Measurements from ENCODE around the gene CELSR1.
"Not testable (repeated sequence)": the region's sequence is repeated elsewhere in the genome, so short reads cannot be mapped to it uniquely, and the experiment has no call there.

The CELSR1 gene

DNA sequence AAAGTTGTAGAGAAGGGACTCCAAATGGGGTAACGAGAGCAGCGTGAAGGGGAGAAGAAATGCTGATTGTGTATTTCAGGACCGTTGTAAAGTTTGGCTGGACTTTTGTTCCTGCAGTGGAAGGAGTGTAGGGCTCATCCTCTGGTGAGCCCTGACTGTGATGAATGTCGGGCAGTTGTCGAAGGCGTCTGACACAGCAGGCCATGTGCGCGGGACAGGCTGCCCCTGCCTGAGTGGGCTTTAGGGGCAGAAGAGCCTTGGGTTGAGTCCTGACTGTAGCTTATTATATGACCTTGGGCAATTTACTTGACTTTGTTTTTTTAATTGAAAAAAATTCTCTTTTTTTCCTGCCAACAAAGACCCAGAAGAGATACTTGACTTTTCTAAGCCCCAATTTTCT lies 198.8 kb downstream of the CELSR1 start:
- DNase-seq: no peak

DNA sequence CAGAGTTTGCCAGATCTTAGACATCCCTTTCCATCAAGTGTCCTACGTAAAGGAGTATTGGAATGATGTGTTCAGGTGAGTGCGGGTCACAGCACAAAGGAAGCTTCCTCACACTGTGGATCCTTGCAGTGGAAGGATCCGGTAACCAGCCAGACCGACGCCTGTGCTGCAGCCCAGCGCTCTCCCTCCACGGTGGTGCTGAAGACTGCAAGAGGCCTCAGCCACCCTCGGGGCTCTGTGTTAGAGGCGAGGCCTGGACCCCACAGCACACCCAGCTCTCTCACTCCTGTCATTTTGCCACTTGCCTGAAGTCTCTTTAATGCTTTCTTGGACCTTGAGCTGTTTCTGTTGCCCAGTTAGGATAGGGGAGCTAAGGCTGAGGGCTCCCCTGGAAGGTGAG lies 199.6 kb downstream of the CELSR1 start:
- no peak for DNase-seq

GRCh38 chr22:46336119-46337078 lies 201.0 kb downstream of the CELSR1 start:
- DNase-seq: no peak

GRCh38 chr22:46335201-46336118 lies 202.0 kb downstream of the CELSR1 start, which contains the start of gene TRMU:
Gene TRMU, plus strand, starts transcription at chr22:46335714. Its CDS starts 51 bp downstream, at chr22:46335765.
- DNase-seq: peak; percentile 52

DNA sequence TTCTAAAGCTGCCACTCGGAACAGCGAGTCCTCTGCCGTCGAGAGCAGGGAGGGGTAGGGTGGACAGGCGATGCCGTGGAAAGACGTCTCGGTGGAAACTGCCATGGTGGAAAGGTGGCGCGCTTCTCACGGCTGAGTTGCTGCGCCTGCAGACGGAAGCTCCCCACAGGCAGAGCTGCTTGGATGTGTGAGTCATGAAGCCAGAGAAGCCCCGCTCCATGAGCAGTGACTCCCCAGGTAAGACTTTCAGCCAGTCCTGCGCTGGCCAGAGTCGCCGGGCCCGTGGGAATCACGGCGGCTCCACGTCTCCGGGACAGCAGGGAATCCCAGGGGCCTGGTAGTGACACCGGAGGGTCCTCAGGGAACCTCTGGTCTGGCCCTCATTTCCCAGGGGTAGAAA lies 205.9 kb downstream of the CELSR1 start:
- DNase-seq: no peak

- no peak for DNase-seq
These were observed 207.0 kb downstream of the CELSR1 start for GRCh38 chr22:46330426-46330825.

GRCh38 chr22:46329616-46330015 lies 207.8 kb downstream of the CELSR1 start:
- DNase-seq: no peak

GRCh38 chr22:46328797-46329196 lies 208.6 kb downstream of the CELSR1 start:
- DNase-seq: no peak

- DNase-seq: no peak
These were observed 209.5 kb downstream of the CELSR1 start for GRCh38 chr22:46327691-46328465.

- DNase-seq: no peak
These were observed 211.2 kb downstream of the CELSR1 start for GRCh38 chr22:46326066-46326680.

DNA sequence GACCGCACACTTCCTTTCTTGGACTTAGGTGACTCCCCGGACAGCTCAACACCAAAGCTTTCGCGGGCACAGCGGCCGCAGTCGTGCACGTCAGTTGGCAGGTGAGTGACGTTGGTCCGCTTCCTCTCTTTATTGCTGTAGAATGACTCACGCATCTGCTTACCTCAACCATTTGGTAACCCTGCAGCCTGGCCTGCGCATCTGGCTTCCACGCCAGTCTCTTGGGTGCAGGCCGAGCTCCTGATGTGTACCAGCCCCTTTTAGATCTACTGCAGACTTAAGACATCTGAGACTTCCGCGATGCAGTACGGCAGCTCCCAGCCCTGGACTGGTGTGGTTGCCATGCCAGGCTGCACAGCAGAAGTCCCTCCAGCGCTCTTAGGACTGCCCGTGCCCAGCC lies 214.3 kb downstream of the CELSR1 start:
- no peak for DNase-seq

GRCh38 chr22:46322711-46323110 lies 214.7 kb downstream of the CELSR1 start:
- no peak for DNase-seq

DNA sequence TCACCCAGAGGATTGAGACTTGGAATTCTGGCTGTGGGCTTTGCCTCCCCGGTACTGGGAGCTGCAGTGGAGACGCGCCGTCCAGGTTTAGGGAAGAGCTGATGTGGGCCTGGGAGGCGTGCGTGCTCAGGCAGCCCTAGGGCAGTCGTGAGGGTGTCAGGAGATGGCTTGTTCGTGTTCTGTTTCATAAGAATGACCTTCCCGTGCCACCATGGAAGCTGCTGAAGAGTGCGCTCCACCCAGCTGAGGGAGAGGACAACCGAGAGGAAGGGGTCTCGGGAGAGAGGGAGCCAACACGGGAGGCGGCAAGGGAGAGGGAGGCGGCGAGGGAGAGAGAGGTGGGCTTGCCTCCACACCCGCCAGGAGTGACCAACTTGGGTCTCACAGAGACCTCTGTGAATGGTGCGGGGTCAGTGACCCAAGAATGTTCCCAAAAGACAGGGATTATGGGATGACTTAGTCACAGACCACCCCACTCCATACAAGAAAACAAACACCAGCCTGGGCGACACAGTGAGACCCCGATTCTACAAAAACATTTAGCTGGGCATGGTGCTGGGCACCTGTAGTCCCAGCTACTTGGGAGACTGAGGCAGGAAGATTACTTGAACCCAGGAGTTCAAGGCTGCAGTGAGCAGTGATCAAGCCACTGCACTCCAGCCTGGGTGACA lies 216.6 kb downstream of the CELSR1 start:
- no peak for DNase-seq

- no peak for DNase-seq
These were observed 217.2 kb downstream of the CELSR1 start for GRCh38 chr22:46320166-46320710.

DNA sequence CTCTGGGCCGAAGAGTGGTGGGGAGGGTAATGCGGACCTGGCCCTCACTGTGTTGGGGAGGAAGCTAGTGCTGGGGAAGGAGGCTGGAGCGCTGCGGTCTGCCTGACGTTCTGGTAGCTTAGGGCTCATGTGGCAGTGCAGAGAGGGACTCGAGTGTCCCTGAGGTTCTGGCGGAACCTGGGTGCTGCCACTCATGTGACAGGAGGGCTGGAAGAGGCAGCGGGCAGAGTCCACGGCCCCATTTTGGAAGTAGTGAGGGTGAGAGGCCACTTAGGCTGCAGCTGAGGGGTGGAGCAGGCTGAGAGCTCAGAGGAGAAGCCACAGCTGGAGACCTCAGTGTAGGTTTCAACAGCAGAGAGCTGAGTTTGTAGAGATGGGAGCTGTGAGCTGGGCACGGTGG lies 218.1 kb downstream of the CELSR1 start:
- DNase-seq: no peak

DNA sequence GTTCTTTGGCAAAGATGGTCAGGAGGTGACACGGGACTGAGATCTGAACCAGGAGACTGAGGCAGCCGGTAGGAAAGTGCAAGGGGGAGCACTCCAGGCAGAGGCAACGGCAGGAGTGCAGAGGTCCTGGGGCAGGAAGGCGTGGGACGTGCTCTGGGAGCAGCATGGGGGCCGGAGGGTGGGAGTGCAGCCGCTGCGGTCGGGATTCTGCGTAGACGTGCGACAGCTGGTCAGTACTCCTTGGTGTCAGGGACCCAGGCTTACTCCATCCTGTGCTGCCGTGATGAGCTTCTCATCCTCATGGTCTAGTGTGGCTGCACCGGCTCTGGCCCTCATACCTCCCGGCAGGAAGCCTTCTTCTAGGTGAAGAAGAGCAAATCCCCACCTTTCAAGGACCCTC lies 218.8 kb downstream of the CELSR1 start:
- no peak for DNase-seq

DNA sequence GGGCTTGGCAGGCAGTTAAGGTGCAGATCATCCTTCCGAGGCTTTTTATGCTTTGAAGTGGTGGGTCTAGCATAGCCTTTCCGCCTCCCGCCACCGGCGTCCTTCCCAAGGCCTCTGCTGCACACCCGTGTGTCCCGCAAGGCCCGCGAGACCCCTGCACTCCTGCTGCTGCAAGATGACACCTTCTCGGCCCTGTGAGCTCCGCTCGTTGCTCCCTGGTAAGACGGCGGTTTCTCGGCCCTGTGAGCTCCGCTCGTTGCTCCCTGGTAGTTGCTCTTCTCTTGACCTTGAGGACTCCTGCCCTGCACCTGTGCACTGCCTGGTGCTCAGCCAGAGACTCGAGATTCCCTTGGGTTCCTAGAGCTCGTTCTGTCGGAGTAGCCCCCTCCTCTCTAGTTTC lies 219.8 kb downstream of the CELSR1 start:
- DNase-seq: no peak

DNA sequence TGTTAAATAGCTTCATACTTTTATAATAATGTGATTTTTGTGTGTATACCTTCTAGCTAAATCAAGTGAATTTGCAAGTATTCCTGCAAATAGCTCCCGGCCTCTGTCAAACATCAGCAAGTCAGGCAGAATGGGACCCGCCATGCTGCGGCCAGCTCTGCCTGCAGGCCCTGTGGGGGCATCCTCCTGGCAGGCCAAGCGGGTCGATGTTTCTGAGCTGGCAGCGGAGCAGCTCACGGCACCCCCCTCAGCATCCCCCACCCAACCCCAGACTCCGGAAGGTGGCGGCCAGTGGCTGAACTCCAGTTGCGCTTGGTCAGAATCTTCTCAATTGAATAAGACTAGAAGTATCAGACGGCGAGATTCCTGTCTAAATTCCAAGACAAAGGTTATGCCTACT lies 221.4 kb downstream of the CELSR1 start:
- DNase-seq: no peak

GRCh38 chr22:46312848-46313247 lies 224.6 kb downstream of the CELSR1 start:
- DNase-seq: not testable (repeated sequence)

- DNase-seq: no peak
These were observed 225.4 kb downstream of the CELSR1 start for GRCh38 chr22:46312056-46312455.
